ENCODE results near the gene FOCAD. TPM values are rescaled to one million over a fixed set of nuclear protein-coding genes. Genes with fewer than 3 reads are reported as not detected.
A peak's percentile ranks its signal among the peaks of the same experiment; 100 is the strongest.
"Not testable (repeated sequence)": the region's sequence is repeated elsewhere in the genome, so short reads cannot be mapped to it uniquely, and the experiment has no call there.

Gene FOCAD
- total and polyA plus RNA-seq, 4 donors: 6.8 to 62.1 (median 27.9) TPM

DNA sequence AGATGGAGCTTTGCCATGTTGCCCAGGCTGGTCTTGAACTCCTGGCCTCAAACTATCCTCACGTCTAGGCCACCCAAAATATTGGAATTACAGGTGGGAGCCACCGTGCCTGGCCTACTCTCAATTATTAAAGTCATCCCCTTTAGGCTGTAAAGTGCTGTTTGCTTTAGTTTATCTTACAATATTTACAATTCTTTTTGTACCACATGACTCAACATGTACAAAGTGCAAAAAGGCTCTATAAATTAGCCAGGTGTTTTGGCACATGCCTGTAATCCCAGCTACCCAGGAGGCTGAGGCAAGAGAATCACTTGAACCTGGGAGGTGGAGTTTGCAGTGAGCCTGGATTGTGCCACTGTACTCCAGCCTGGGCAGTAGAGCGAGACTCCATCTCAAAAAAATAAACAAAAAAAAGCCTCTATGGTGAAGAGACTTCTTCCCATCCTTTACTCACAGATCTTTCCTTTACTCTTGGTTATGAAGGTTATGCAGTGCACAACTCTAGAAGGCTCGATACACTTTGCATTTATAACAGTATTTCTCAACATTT lies 33.2 kb upstream of the FOCAD start:
- Histone ChIP-seq H3K4me1 (ENCODE audit: control insufficient read depth in 5 of 5, insufficient read depth in 5 of 5, low read length in 5 of 5) (no peaks in the 10 kb centered on the region), H3K9me3 (ENCODE audit: control insufficient read depth in 4 of 4, insufficient read depth in 3 of 4, low read length in 3 of 4) (no peaks in the 10 kb centered on the region), H3K27me3 (ENCODE audit: control insufficient read depth in 3 of 3, insufficient read depth in 3 of 3, low read length in 2 of 3) (no peaks in the 10 kb centered on the region), H3K36me3 (ENCODE audit: control insufficient read depth in 4 of 4, insufficient read depth in 4 of 4, low read length in 4 of 4) (no peaks in the 10 kb centered on the region), H3K27ac (ENCODE audit: low read depth in 1 of 2, low read length in 1 of 2) (no peak overlapping the region), H3K9ac (ENCODE audit: insufficient read depth in 1 of 2, low read length in 2 of 2) (no peak overlapping the region), H3K4me3 (no peak overlapping the region)
- ATAC-seq (ENCODE audit: insufficient read depth, low FRiP score) (no peak), DNase-seq (no peak)
- WGBS, 2 donors: 87 to 94% methylated on average over 4 of the region's 4 CpGs
- TF ChIP-seq, protein P1, sequence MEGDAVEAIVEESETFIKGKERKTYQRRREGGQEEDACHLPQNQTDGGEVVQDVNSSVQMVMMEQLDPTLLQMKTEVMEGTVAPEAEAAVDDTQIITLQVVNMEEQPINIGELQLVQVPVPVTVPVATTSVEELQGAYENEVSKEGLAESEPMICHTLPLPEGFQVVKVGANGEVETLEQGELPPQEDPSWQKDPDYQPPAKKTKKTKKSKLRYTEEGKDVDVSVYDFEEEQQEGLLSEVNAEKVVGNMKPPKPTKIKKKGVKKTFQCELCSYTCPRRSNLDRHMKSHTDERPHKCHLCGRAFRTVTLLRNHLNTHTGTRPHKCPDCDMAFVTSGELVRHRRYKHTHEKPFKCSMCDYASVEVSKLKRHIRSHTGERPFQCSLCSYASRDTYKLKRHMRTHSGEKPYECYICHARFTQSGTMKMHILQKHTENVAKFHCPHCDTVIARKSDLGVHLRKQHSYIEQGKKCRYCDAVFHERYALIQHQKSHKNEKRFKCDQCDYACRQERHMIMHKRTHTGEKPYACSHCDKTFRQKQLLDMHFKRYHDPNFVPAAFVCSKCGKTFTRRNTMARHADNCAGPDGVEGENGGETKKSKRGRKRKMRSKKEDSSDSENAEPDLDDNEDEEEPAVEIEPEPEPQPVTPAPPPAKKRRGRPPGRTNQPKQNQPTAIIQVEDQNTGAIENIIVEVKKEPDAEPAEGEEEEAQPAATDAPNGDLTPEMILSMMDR (IDR thresholded peaks at IDR 0.05; ENCODE audit: control extremely low read depth, extremely low read depth): no peak

DNA sequence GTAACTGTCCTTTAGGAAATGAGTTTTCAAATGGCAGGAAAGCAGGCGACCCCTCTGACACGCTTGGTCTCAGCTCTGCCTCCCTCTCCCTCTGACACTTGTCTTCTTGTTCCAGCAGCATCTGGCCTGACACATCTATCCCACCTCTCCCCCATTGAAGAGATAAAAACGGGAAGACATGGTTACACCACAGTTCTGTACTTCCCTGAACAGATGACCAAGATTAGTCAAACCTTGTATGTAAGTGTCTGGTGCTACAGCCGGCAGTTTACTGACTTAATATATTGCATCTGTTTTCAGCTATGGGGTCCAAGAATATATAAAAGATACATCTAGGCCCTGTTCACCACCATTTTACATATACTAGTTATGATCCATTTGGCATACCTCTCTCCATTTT lies 32.1 kb upstream of the FOCAD start:
- 53 to 67% methylated on average over 4 of the region's 4 CpGs for WGBS, 2 donors
- no peaks in the 10 kb centered on the region for H3K36me3 ChIP-seq (ENCODE audit: control insufficient read depth in 4 of 4, insufficient read depth in 4 of 4, low read length in 4 of 4)
- no peak for ATAC-seq (ENCODE audit: insufficient read depth, low FRiP score)
- H3K9ac ChIP-seq (ENCODE audit: insufficient read depth in 1 of 2, low read length in 2 of 2): no peak overlapping the region
- TF ChIP-seq, protein P1 (IDR thresholded peaks at IDR 0.05; ENCODE audit: control extremely low read depth, extremely low read depth): no peak
- H3K9me3 ChIP-seq (ENCODE audit: control insufficient read depth in 4 of 4, insufficient read depth in 3 of 4, low read length in 3 of 4): no peaks in the 10 kb centered on the region
- no peaks in the 10 kb centered on the region for H3K27me3 ChIP-seq (ENCODE audit: control insufficient read depth in 3 of 3, insufficient read depth in 3 of 3, low read length in 2 of 3)
- H3K4me1 ChIP-seq (ENCODE audit: control insufficient read depth in 5 of 5, insufficient read depth in 5 of 5, low read length in 5 of 5): no peaks in the 10 kb centered on the region
- H3K4me3 ChIP-seq: no peak overlapping the region
- no peak overlapping the region for H3K27ac ChIP-seq (ENCODE audit: low read depth in 1 of 2, low read length in 1 of 2)
- no peak for DNase-seq

DNA sequence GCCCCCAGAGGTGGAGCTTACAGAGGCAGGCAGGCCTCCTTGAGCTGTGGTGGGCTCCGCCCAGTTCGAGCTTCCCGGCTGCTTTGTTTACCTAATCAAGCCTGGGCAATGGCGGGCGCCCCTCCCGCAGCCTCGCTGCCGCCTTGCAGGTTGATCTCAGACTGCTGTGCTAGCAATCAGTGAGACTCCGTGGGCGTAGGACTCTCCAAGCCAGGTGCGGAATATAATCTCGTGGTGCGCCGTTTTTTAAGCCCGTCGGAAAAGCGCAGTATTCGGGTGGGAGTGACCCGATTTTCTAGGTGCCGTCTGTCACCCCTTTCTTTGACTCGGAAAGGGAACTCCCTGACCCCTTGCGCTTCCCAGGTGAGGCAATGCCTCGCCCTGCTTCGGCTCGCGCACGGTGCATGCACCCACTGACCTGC lies 25.8 kb upstream of the FOCAD start:
- not testable (repeated sequence) for DNase-seq; H3K4me1 ChIP-seq (ENCODE audit: control insufficient read depth in 5 of 5, insufficient read depth in 5 of 5, low read length in 5 of 5); ATAC-seq (ENCODE audit: insufficient read depth, low FRiP score); H3K9ac ChIP-seq (ENCODE audit: insufficient read depth in 1 of 2, low read length in 2 of 2); H3K27me3 ChIP-seq (ENCODE audit: control insufficient read depth in 3 of 3, insufficient read depth in 3 of 3, low read length in 2 of 3); H3K9me3 ChIP-seq (ENCODE audit: control insufficient read depth in 4 of 4, insufficient read depth in 3 of 4, low read length in 3 of 4); H3K27ac ChIP-seq (ENCODE audit: low read depth in 1 of 2, low read length in 1 of 2); H3K36me3 ChIP-seq (ENCODE audit: control insufficient read depth in 4 of 4, insufficient read depth in 4 of 4, low read length in 4 of 4)
- WGBS, 2 donors: 48 to 51% methylated on average over 12 to 23 of the region's 27 CpGs
- peak overlapping the region; percentile 36 for H3K4me3 ChIP-seq

DNA sequence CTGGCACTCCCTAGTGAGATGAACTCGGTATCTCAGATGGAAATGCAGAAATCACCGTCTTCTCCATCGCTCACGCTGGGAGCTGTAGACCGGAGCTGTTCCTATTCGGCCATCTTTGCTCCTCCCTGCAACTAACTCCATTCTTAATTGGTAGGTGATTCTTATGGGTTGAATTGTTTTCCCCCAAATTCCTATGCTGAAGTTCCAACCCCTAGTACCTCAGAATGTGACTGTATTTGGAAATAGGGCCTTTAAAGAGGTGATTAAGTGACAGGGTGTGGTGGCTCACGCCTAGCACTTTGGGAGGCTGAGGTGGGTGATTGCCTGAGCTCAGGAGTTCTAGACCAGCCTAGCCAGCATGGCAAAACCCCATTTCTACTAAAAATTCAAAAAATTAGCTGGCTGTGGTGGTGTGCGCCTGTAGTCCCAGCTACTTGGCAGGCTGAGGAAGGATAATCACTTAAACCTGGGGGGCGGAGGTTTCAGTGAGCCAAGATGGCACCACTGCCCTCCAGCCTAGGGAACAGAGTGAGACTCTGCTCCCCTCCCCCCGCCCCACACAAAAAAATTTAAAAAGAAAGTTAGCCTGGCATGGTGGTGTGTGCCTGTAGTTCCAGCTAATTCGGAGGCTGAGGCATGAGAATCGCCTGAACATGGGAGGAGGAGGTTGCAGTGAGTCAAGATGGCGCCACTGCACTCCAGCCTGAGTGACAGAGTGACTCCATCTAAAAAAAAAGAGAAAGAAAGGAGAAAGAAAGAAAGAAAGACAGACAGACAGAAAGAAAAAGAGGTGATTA lies 25.2 kb upstream of the FOCAD start:
- H3K4me1 ChIP-seq (ENCODE audit: control insufficient read depth in 5 of 5, insufficient read depth in 5 of 5, low read length in 5 of 5): peaks cover 0 to 7% (median 0%) of the 10 kb centered on the region in 5 donors
- H3K9ac ChIP-seq (ENCODE audit: insufficient read depth in 1 of 2, low read length in 2 of 2): peak overlapping the region in 1 of 2 donors; percentile 42
- DNase-seq: peak in 1 of 3 donors; percentile 16
- no peaks in the 10 kb centered on the region for H3K9me3 ChIP-seq (ENCODE audit: control insufficient read depth in 4 of 4, insufficient read depth in 3 of 4, low read length in 3 of 4)
- TF ChIP-seq, protein P1 (IDR thresholded peaks at IDR 0.05; ENCODE audit: control extremely low read depth, extremely low read depth): no peak
- peak; percentile 58 for ATAC-seq (ENCODE audit: insufficient read depth, low FRiP score)
- no peak overlapping the region for H3K27ac ChIP-seq (ENCODE audit: low read depth in 1 of 2, low read length in 1 of 2)
- H3K4me3 ChIP-seq: peak overlapping the region; percentile 36
- H3K36me3 ChIP-seq (ENCODE audit: control insufficient read depth in 4 of 4, insufficient read depth in 4 of 4, low read length in 4 of 4): no peaks in the 10 kb centered on the region
- WGBS, 2 donors: 70 to 81% methylated on average over 13 of the region's 13 CpGs
- H3K27me3 ChIP-seq (ENCODE audit: control insufficient read depth in 3 of 3, insufficient read depth in 3 of 3, low read length in 2 of 3): no peaks in the 10 kb centered on the region
